HepG2 (cell line): ENCODE measurements around the gene COL8A1. TPM values are rescaled to one million over a fixed set of nuclear protein-coding genes. Genes with fewer than 3 reads are reported as not detected.

Experiments used
- ATAC-seq: fragments of 200-7000 bp; cut with Tn5 transposase; 3 replicates; pipeline ENCODE4 v1.9.1; 2020; ENCODE audit warnings: mild to moderate bottlenecking, moderate library complexity
- BruUV-seq: library from RNA; stranded (reverse); fragments of 400-500 nt; replicated peaks from 2 replicates; lab custom pipeline; 2021; lab: Mats Ljungman, UMichigan
- CTCF ChIA-PET: fragments of 300-600 bp; formaldehyde crosslinking; extraction: SDS; loops from one replicate; lab custom pipeline; 2021; ENCODE audit warnings: low total read pairs, inconsistent platforms, low intra/inter-chr PET ratio; lab: Yijun Ruan, JAX
- POLR2A ChIA-PET: fragments of 350-600 bp; sonication (Branson Sonifier 250); formaldehyde crosslinking; loops from one replicate; lab custom pipeline; 2020; ENCODE audit warnings: antibody characterized with exemption, inconsistent platforms; lab: Yijun Ruan, JAX
- DNase-seq: peaks from one replicate; pipeline ENCODE4 v3.0.0-alpha.2; 2015; ENCODE audit warnings: low spot score
- FAIRE-seq: peaks from 3 replicates; lab custom pipeline; 2011; peaks lifted over from hg19 to GRCh38; lab: Jason Lieb, UNC
- H2AFZ ChIP-seq: one replicate; pipeline ENCODE4 v1.6.1; 2011; ENCODE audit warnings: low read length, inconsistent platforms
- H3K27ac ChIP-seq: fragments of 300-600 bp; 3 replicates; pipeline ENCODE4 v1.8.0; 2011; ENCODE audit warnings: mixed run types, mild to moderate bottlenecking, mixed read lengths, low read length, inconsistent platforms; ENCODE audit not compliant: insufficient read depth; ENCODE audit errors: extremely low read length
- H3K27me3 ChIP-seq, 2 experiments: fragments of 200-600 bp in 1 of 2; 2 replicates in 1 of 2; 3 replicates in 1 of 2; pipeline versions ENCODE4 v1.6.0 to v1.8.0; 2011; ENCODE audit warnings: low read length in 2 of 2, mild to moderate bottlenecking in 2 of 2, moderate library complexity in 2 of 2, inconsistent platforms in 1 of 2; ENCODE audit not compliant: insufficient read depth in 2 of 2, control insufficient read depth in 1 of 2
- H3K36me3 ChIP-seq, 2 experiments: fragments of 200-600 bp in 1 of 2; replicated peaks in 1 of 2; 2 replicates in 1 of 2; 3 replicates in 1 of 2; pipeline versions ENCODE4 v1.5.1 to v1.8.0; 2011; ENCODE audit warnings: low read length in 2 of 2, inconsistent platforms in 1 of 2; ENCODE audit not compliant: insufficient read depth in 2 of 2, control insufficient read depth in 1 of 2
- H3K4me1 ChIP-seq: 2 replicates; pipeline ENCODE4 v1.5.1; 2012; ENCODE audit warnings: low read length, inconsistent platforms; ENCODE audit not compliant: insufficient read depth
- H3K4me2 ChIP-seq: 2 replicates; pipeline ENCODE4 v1.6.0; 2011; ENCODE audit warnings: low read depth, low read length, inconsistent platforms
- H3K4me3 ChIP-seq, 3 experiments: fragments of 200-600 bp in 1 of 3; sonication (generic), shearing (Covaris generic) in 1 of 3; replicated peaks in 1 of 3; 2 replicates each; pipeline ENCODE4 v1.5.1; 2011 to 2016; ENCODE audit warnings: low read length in 3 of 3, inconsistent platforms in 2 of 3, low read depth in 2 of 3, mild to moderate bottlenecking in 2 of 3, control low read depth in 1 of 3, mixed read lengths in 1 of 3; ENCODE audit not compliant: insufficient read depth in 1 of 3
- H3K79me2 ChIP-seq: one replicate; pipeline ENCODE4 v1.6.1; 2011; ENCODE audit warnings: low read length, inconsistent platforms; ENCODE audit not compliant: insufficient read depth
- H3K9ac ChIP-seq: 2 replicates; pipeline ENCODE4 v1.6.0; 2011; ENCODE audit warnings: mild to moderate bottlenecking, low read depth, low read length, inconsistent platforms; ENCODE audit not compliant: insufficient read depth
- H3K9me3 ChIP-seq: 2 replicates; pipeline ENCODE4 v1.5.1; 2012; ENCODE audit warnings: mild to moderate bottlenecking, low read length
- H4K20me1 ChIP-seq: 2 replicates; pipeline ENCODE4 v1.6.0; 2011; ENCODE audit warnings: inconsistent platforms, mild to moderate bottlenecking, low read length, moderate library complexity; ENCODE audit not compliant: insufficient read depth
- YEATS2 ChIP-seq: sonication (generic); formaldehyde crosslinking; IDR thresholded peaks from 2 replicates; pipeline ENCODE4 v1.4.0; 2020; ENCODE audit warnings: missing genetic modification reagents, borderline replicate concordance
- ZFP82 ChIP-seq: sonication (generic); formaldehyde crosslinking; IDR thresholded peaks from 2 replicates; pipeline ENCODE4 v1.5.1; 2020; ENCODE audit warnings: mild to moderate bottlenecking, missing genetic modification reagents, borderline replicate concordance
- ZNF546 ChIP-seq: sonication (generic); formaldehyde crosslinking; conservative IDR thresholded peaks from 2 replicates; pipeline ENCODE4 v1.8.1; 2023; ENCODE audit warnings: mild to moderate bottlenecking, missing genetic modification reagents
- WGBS: methylation state at CpG from one replicate; pipeline ENCODE4 v1.1.6; 2017; ENCODE audit warnings: low lambda C conversion rate; 5-methylcytosine and 5-hydroxymethylcytosine counted together
- in situ Hi-C: cut with HindIII; loops from 2 replicates; pipeline ENCODE4 v1.10.0; 2017; ENCODE audit warnings: low pct_unique_long_range_greater_than_20kb; ENCODE audit not compliant: extremely low pct_ligation_motif_present
- intact Hi-C: fragments of 100-400 bp; cut with micrococcal nuclease; formaldehyde crosslinking; loops from one replicate; pipeline ENCODE4 v1.10.0; 2022; ENCODE audit not compliant: unreplicated experiment
- polyA plus RNA-seq, 8 experiments: library from polyadenylated mRNA; depleted of rRNA in 3 of 8; stranded (reverse) in 7 of 8; unstranded in 1 of 8; fragments of >200 nt; fragmentation: Illumina TruSeq in 4 of 8; extraction: Trizol in 4 of 8; gene quantifications; 2 replicates each; pipeline versions ENCODE4 v1.2.1 to v1.2.3, GENCODE V29; 2011 to 2016; ENCODE audit warnings: low read depth in 4 of 8, missing spikeins in 1 of 8, mixed read lengths in 1 of 8; ENCODE audit not compliant: insufficient read depth in 1 of 8
- total RNA-seq, 5 experiments: library from RNA; depleted of rRNA; stranded (reverse); fragments of >200 nt; fragmentation: Illumina TruSeq; extraction: Trizol; gene quantifications; 2 replicates each; pipeline ENCODE4 v1.2.3, GENCODE V29; 2016; ENCODE audit warnings: low read depth in 1 of 5
- TF ChIP-seq, protein P1 (sequence below): sonication (generic); formaldehyde crosslinking; IDR thresholded peaks from 2 replicates; pipeline ENCODE4 v1.4.0; 2020; ENCODE audit warnings: mild to moderate bottlenecking, missing genetic modification reagents
- TF ChIP-seq, protein P2 (sequence below): IDR thresholded peaks from 2 replicates; pipeline ENCODE4 v1.4.0; 2020; ENCODE audit warnings: mild to moderate bottlenecking, missing genetic modification reagents

The COL8A1 gene
- total and polyA plus RNA-seq, 2 of the 13 experiments (the other 11 are each of a cell fraction or from before 2014, with no cell fraction given), result not detected

DNA sequence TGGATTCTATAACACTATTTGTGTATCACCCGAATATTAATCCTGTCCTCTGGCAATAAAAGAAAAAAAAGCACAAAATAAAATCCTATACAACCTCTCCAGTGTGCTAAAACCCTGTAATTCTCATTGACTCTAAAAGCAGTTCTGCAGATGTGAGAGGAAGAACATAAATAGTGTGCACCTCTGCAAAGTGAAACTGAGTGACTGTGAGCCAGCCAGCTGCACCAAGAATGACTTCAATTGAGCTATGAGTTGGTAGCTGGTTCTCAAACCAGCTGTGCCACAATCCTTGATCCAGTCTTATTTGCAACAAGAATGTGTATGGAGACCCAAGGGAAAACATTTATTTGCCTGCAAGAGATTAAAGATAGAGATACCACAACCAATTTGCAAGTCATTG is 31.2 kb upstream of the COL8A1 start (continued):
- TF ChIP-seq, protein P1, sequence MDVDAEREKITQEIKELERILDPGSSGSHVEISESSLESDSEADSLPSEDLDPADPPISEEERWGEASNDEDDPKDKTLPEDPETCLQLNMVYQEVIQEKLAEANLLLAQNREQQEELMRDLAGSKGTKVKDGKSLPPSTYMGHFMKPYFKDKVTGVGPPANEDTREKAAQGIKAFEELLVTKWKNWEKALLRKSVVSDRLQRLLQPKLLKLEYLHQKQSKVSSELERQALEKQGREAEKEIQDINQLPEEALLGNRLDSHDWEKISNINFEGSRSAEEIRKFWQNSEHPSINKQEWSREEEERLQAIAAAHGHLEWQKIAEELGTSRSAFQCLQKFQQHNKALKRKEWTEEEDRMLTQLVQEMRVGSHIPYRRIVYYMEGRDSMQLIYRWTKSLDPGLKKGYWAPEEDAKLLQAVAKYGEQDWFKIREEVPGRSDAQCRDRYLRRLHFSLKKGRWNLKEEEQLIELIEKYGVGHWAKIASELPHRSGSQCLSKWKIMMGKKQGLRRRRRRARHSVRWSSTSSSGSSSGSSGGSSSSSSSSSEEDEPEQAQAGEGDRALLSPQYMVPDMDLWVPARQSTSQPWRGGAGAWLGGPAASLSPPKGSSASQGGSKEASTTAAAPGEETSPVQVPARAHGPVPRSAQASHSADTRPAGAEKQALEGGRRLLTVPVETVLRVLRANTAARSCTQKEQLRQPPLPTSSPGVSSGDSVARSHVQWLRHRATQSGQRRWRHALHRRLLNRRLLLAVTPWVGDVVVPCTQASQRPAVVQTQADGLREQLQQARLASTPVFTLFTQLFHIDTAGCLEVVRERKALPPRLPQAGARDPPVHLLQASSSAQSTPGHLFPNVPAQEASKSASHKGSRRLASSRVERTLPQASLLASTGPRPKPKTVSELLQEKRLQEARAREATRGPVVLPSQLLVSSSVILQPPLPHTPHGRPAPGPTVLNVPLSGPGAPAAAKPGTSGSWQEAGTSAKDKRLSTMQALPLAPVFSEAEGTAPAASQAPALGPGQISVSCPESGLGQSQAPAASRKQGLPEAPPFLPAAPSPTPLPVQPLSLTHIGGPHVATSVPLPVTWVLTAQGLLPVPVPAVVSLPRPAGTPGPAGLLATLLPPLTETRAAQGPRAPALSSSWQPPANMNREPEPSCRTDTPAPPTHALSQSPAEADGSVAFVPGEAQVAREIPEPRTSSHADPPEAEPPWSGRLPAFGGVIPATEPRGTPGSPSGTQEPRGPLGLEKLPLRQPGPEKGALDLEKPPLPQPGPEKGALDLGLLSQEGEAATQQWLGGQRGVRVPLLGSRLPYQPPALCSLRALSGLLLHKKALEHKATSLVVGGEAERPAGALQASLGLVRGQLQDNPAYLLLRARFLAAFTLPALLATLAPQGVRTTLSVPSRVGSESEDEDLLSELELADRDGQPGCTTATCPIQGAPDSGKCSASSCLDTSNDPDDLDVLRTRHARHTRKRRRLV (CRISPR knock-in tag), result no peak

DNA sequence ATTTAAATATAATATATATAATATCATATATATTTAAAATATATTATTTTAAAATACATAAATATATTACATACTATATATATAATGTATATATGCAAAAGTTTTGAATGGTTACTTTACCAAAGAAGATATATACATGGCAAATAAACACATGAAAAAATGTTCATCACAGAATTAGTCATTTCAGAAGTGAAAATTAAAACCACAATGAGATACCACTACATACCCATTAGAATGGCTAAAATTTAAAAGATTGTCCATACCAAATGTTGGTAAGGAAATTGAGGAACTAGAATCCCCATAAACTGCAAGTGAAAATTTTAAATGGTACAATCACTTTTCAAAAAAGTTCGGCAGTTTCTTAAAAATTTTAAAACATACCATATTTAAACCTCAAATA is 23.6 kb upstream of the COL8A1 start:
- CTCF ChIA-PET, result no interaction called here
- Histone ChIP-seq H3K27me3 (no peaks in the 10 kb centered on the region; a peak in 1 of 5 replicates), H3K4me1 (no peaks in the 10 kb centered on the region), H3K4me2 (no peak overlapping the region), H3K79me2 (no peaks in the 10 kb centered on the region), H3K27ac (no peak overlapping the region), H2AFZ (no peak overlapping the region), H3K36me3 (no peaks in the 10 kb centered on the region), H3K4me3 (no peak overlapping the region), H3K9me3 (no peaks in the 10 kb centered on the region)
- FAIRE-seq (no peak), ATAC-seq (no peak), DNase-seq (no peak)
- 2% methylated on average over 1 of the region's 1 CpG for WGBS
- POLR2A ChIA-PET, result no interaction called here
- in situ Hi-C loops (no loop called here), intact Hi-C loops (no loop called here)
- BruUV-seq, result no TSS peak
- TF ChIP-seq YEATS2 (CRISPR knock-in tag) (no peak), ZFP82 (CRISPR knock-in tag) (no peak), ZNF546 (CRISPR knock-in tag) (no peak)
- TF ChIP-seq, protein P2, sequence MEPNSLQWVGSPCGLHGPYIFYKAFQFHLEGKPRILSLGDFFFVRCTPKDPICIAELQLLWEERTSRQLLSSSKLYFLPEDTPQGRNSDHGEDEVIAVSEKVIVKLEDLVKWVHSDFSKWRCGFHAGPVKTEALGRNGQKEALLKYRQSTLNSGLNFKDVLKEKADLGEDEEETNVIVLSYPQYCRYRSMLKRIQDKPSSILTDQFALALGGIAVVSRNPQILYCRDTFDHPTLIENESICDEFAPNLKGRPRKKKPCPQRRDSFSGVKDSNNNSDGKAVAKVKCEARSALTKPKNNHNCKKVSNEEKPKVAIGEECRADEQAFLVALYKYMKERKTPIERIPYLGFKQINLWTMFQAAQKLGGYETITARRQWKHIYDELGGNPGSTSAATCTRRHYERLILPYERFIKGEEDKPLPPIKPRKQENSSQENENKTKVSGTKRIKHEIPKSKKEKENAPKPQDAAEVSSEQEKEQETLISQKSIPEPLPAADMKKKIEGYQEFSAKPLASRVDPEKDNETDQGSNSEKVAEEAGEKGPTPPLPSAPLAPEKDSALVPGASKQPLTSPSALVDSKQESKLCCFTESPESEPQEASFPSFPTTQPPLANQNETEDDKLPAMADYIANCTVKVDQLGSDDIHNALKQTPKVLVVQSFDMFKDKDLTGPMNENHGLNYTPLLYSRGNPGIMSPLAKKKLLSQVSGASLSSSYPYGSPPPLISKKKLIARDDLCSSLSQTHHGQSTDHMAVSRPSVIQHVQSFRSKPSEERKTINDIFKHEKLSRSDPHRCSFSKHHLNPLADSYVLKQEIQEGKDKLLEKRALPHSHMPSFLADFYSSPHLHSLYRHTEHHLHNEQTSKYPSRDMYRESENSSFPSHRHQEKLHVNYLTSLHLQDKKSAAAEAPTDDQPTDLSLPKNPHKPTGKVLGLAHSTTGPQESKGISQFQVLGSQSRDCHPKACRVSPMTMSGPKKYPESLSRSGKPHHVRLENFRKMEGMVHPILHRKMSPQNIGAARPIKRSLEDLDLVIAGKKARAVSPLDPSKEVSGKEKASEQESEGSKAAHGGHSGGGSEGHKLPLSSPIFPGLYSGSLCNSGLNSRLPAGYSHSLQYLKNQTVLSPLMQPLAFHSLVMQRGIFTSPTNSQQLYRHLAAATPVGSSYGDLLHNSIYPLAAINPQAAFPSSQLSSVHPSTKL (CRISPR knock-in tag), result no peak
- TF ChIP-seq, all 625 proteins: peak for 0
- Histone ChIP-seq H4K20me1 (no peaks in the 10 kb centered on the region), H3K9ac (no peak overlapping the region)
